Coronary artery (tissue), 2 donors: ENCODE measurements around the gene RBM47.
"Not testable (repeated sequence)": the region's sequence is repeated elsewhere in the genome, so short reads cannot be mapped to it uniquely, and the experiment has no call there.

ENCODE experiments used
- DNase-seq: peaks from one replicate; pipeline ENCODE4 v3.0.0-alpha.2; 2017; ENCODE audit warnings: low spot score
- H3K27ac ChIP-seq, 2 donors: fragments of 200-600 bp; sonication (generic); one replicate each; pipeline ENCODE4 v1.5.1; 2016 to 2019
- H3K4me3 ChIP-seq: fragments of 200-600 bp; sonication (generic); 2 replicates; pipeline ENCODE4 v1.5.1; 2016; ENCODE audit warnings: mild to moderate bottlenecking, moderate library complexity
- TF ChIP-seq, protein P1 (sequence below): fragments of 200-600 bp; sonication (generic); IDR thresholded peaks from one replicate; pipeline ENCODE4 v1.5.1; 2019; ENCODE audit warnings: antibody characterized with exemption

Gene RBM47

DNA sequence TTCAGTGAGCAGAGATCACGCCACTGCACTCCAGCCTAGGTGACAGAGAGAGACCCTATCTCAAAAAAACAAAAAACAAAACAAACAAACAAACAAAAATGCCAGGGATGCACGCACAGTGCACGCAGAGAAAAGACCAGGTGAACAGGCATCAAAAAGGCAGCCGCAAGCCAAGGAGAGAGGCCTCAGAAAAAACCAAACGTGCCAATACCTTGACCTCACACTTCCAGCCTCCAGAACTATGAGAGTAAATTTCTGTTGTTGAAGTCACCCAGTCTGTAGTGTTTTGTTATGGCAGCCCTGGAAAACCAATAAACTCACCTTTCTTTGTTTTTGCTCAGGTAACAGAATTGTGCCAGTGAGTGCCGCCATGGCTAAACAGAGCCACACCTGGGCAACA, 228.6 kb downstream of the RBM47 start:
- TF ChIP-seq, protein P1, sequence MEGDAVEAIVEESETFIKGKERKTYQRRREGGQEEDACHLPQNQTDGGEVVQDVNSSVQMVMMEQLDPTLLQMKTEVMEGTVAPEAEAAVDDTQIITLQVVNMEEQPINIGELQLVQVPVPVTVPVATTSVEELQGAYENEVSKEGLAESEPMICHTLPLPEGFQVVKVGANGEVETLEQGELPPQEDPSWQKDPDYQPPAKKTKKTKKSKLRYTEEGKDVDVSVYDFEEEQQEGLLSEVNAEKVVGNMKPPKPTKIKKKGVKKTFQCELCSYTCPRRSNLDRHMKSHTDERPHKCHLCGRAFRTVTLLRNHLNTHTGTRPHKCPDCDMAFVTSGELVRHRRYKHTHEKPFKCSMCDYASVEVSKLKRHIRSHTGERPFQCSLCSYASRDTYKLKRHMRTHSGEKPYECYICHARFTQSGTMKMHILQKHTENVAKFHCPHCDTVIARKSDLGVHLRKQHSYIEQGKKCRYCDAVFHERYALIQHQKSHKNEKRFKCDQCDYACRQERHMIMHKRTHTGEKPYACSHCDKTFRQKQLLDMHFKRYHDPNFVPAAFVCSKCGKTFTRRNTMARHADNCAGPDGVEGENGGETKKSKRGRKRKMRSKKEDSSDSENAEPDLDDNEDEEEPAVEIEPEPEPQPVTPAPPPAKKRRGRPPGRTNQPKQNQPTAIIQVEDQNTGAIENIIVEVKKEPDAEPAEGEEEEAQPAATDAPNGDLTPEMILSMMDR = no peak
- no peak for DNase-seq
- H3K4me3 ChIP-seq = no peak overlapping the region
- no peak overlapping the region for H3K27ac ChIP-seq

- Histone ChIP-seq H3K4me3 (no peak overlapping the region), H3K27ac (no peak overlapping the region)
- TF ChIP-seq, protein P1 = no peak
- DNase-seq = no peak
Measured at GRCh38 chr4:40399578-40399977, 230.1 kb downstream of the RBM47 start.

DNA sequence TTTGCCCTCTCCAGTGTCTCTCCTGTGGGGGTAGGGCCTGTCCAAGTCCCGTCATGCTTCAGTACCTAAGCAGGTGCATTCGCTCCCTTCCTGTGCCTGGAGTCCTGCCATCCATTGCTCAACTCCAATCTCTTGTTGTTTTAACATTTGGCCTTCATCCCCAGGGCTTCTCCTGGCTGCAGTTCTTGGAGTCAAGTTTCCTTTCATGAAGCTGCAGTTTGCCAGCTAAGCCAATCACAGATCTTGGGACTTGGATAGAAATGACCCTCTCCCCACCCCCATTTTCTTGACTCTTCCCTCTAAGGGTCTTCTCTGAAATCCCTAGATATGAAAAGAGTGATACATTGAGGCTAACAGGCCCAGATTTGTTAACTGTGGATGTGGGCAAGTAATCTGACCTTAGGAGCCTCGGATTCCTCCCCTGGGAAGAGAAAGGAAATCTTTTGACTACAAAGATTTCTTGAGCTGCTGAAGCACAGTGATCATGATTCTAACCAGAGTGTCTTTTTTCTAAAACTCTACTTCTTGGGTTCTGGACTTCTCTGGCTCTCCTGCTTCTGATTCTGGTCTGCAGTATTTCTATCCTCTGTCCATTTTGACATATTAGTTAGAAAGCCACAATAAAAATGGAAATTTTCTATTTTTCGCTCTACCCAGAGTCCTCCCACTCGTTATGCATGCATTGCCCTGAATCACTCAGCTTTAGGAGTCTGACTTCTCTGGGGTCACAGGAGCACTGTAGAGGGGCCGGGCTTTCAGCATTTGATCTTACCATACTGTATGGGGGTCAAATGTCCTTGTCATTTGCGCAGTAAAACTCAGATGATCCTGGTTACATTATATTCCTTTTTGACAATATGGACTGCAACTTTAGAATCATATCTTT, 233.5 kb downstream of the RBM47 start:
- TF ChIP-seq, protein P1 = no peak
- H3K27ac ChIP-seq = no peak overlapping the region
- DNase-seq = no peak
- H3K4me3 ChIP-seq = no peak overlapping the region

DNA sequence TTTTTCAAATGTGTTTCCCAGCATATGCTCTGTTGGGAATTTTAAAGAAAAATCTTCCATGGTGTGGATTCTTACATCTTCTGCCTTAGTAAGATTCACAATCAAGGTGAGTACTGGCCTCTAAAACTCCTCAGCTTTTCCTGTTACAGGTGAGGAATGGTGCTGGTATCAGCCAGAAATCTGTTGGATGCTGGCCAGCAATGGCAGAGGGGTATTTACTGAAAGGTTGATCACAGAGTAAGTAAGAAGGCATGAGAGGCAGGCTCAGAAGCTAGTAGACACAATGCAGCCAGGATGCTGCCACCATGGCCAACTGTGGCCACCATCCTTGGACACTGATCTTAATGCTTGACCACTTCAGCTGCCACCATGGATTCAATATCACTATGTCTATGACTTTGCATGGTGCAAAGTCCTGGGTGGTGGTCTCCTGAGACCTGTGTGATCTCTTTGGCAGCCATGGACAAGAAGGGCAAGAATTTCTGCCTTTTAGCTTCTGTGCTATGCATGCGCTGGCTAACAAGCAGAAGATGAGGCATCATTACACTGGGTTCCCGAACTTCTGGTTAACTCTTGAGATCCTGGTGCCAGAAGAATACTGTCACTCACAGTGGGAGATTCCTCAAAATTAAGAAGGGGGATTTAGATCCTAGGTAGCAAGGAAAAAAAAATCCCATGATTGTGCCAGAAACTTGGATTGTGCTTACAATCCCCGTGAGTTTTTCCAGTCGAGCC, 234.3 kb downstream of the RBM47 start:
- Histone ChIP-seq H3K27ac (no peak overlapping the region), H3K4me3 (no peak overlapping the region)
- no peak for DNase-seq
- TF ChIP-seq, protein P1 = no peak

GRCh38 chr4:40394236-40394635, 235.4 kb downstream of the RBM47 start:
- TF ChIP-seq, protein P1 = no peak
- DNase-seq = no peak
- no peak overlapping the region for H3K27ac ChIP-seq
- no peak overlapping the region for H3K4me3 ChIP-seq

GRCh38 chr4:40392241-40392640, 237.4 kb downstream of the RBM47 start:
- DNase-seq, H3K27ac ChIP-seq, H3K4me3 ChIP-seq: not testable (repeated sequence)

DNA sequence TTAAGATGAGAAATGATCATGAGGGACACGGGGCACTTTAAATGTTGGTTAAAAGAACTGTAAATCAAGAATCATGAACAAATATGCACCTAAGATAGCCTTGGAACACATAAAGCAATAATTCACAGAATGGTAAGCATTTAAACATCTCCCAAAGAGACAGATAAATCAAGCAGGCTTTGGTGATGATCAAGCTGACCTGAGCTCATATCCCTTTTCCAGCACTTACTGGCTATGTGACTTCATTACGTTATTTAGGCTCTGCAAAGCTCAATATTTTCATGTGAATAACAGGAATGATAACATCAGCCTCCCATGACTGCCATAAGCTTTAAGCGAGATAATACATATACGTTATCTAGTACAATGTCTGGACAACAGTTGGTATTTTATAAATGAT, 239.7 kb downstream of the RBM47 start:
- TF ChIP-seq, protein P1 = no peak
- Histone ChIP-seq H3K27ac (no peak overlapping the region), H3K4me3 (no peak overlapping the region)
- DNase-seq = no peak
